RWPE1 (cell line): ENCODE measurements around the gene ONECUT3.

Source experiments
- CTCF ChIA-PET: fragments of 350-600 bp; sonication (Branson Sonifier 250); formaldehyde crosslinking; extraction: SDS; loops from one replicate; lab custom pipeline; 2021; lab: Yijun Ruan, JAX
- POLR2A ChIA-PET: fragments of 400-600 bp; formaldehyde crosslinking; extraction: SDS; loops from one replicate; lab custom pipeline; 2020; ENCODE audit warnings: antibody characterized with exemption; ENCODE audit not compliant: low non-redundant PET; lab: Yijun Ruan, JAX
- DNase-seq: peaks from one replicate; pipeline ENCODE4 v3.0.0; 2012; ENCODE audit warnings: low spot score
- H3K27ac ChIP-seq: fragments of 450-650 bp; 2 replicates; pipeline ENCODE4 v1.5.1; 2017
- TF ChIP-seq, protein P1 (sequence below): fragments of 450-650 bp; conservative IDR thresholded peaks from 2 replicates; pipeline ENCODE4 v1.5.1; 2017; ENCODE audit warnings: low read depth, mild to moderate bottlenecking

The ONECUT3 gene

DNA sequence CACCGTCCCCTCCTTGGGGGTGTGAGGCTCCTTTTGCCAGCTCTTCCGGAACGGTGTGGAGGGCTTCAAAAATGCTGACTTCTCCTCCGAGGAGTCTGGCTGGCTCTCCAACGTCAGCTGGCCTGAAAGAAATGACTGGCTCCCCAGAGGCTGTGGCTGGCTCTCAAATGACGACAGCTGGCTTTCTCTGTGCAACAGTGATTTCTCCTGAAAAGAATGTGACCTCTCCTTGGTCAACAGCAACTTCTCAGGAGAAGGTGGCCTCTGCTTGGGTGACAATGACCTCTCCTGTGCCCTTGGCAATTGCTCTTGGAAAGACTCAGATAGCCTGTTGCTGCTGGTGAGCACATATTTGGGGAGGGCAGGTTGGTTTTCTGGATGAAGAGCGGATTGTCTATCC is 29.2 kb downstream of the ONECUT3 start:
- no peak overlapping the region for H3K27ac ChIP-seq
- TF ChIP-seq, protein P1, sequence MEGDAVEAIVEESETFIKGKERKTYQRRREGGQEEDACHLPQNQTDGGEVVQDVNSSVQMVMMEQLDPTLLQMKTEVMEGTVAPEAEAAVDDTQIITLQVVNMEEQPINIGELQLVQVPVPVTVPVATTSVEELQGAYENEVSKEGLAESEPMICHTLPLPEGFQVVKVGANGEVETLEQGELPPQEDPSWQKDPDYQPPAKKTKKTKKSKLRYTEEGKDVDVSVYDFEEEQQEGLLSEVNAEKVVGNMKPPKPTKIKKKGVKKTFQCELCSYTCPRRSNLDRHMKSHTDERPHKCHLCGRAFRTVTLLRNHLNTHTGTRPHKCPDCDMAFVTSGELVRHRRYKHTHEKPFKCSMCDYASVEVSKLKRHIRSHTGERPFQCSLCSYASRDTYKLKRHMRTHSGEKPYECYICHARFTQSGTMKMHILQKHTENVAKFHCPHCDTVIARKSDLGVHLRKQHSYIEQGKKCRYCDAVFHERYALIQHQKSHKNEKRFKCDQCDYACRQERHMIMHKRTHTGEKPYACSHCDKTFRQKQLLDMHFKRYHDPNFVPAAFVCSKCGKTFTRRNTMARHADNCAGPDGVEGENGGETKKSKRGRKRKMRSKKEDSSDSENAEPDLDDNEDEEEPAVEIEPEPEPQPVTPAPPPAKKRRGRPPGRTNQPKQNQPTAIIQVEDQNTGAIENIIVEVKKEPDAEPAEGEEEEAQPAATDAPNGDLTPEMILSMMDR = no peak
- ChIA-PET CTCF (interaction anchor here (0.6 to 1.1 kb wide), 7 partner anchors 9 to 183 kb away, joined by 3 to 5 read pairs (median 4); no protein-coding TSS in a partner anchor), POLR2A (no interaction called here)
- no peak for DNase-seq

DNA sequence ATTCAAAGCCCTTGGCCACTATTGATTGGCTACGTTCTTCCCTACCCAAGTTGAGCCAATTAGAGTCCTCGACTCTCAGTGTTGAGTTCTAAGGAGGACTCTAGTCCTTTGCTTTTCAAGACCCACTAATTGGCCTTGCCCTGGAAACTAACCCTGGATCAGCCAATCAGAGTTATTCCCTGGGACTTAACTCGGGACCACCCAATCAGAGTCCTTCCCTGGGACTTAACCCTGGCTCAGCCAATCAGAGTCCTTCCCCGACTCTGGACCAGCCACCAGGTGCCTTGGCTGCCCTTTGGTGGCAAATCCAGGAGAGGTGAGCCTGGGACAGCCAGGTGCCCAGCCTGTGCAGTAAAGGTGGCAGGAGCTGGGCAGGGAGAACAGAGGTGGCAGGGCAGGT is 30.0 kb downstream of the ONECUT3 start:
- ChIA-PET CTCF (interaction anchor here (0.5 to 1.1 kb wide), 4 partner anchors 10 to 197 kb away, joined by 4 to 5 read pairs (median 5); no protein-coding TSS in a partner anchor), POLR2A (no interaction called here)
- no peak for DNase-seq
- no peak overlapping the region for H3K27ac ChIP-seq
- TF ChIP-seq, protein P1 = no peak

- ChIA-PET POLR2A (no interaction called here), CTCF (interaction anchor here (1.1 kb wide), 1 partner anchor 12 kb away, joined by 5 read pairs; no protein-coding TSS in a partner anchor)
- no peak for DNase-seq
- H3K27ac ChIP-seq = no peak overlapping the region
- TF ChIP-seq, protein P1 = no peak
Measured at GRCh38 chr19:1783874-1784273, 30.6 kb downstream of the ONECUT3 start.

GRCh38 chr19:1785310-1785709 is 32.0 kb downstream of the ONECUT3 start:
- no peak for DNase-seq
- no peak overlapping the region for H3K27ac ChIP-seq
- ChIA-PET CTCF (interaction anchor here (1.5 kb wide), 1 partner anchor 113 kb away, joined by 3 read pairs; no protein-coding TSS in a partner anchor), POLR2A (interaction anchor here (0.5 kb wide), 1 partner anchor 22 kb away, joined by 5 read pairs; no protein-coding TSS in a partner anchor)
- TF ChIP-seq, protein P1 = no peak

GRCh38 chr19:1786668-1787067 is 33.4 kb downstream of the ONECUT3 start:
- DNase-seq = no peak
- POLR2A ChIA-PET = no interaction called here
- TF ChIP-seq, protein P1 = no peak
- CTCF ChIA-PET = interaction anchor here (0.6 to 1.1 kb wide), 2 partner anchors 8 to 9 kb away, joined by 4 to 5 read pairs; no protein-coding TSS in a partner anchor
- H3K27ac ChIP-seq = no peak overlapping the region

GRCh38 chr19:1787116-1787515 is 33.8 kb downstream of the ONECUT3 start:
- H3K27ac ChIP-seq = no peak overlapping the region
- no peak for DNase-seq
- ChIA-PET CTCF (no interaction called here), POLR2A (no interaction called here)
- TF ChIP-seq, protein P1 = no peak
